Endothelial cell (in vitro differentiated cells): ENCODE measurements around the gene SLC16A8. TPM values are rescaled to one million over a fixed set of nuclear protein-coding genes. Genes with fewer than 3 reads are reported as not detected.
A peak's percentile ranks its signal among the peaks of the same experiment; 100 is the strongest.

Source experiments
- DNase-seq: peaks from one replicate; pipeline ENCODE4 v3.0.0; 2021; ENCODE audit warnings: low spot score
- H3K27ac Mint-ChIP-seq: one replicate; pipeline ENCODE4 v1.8.0; 2021; ENCODE audit warnings: mixed read lengths, inconsistent platforms; ENCODE audit not compliant: unreplicated experiment
- H3K27me3 Mint-ChIP-seq: one replicate; pipeline ENCODE4 v1.8.0; 2021; ENCODE audit warnings: mild to moderate bottlenecking, moderate library complexity, mixed read lengths, inconsistent platforms; ENCODE audit not compliant: unreplicated experiment
- H3K36me3 Mint-ChIP-seq: one replicate; pipeline ENCODE4 v1.8.0; 2021; ENCODE audit warnings: mild to moderate bottlenecking, low read depth, mixed read lengths, inconsistent platforms; ENCODE audit not compliant: unreplicated experiment
- H3K4me1 Mint-ChIP-seq: one replicate; pipeline ENCODE4 v1.8.0; 2021; ENCODE audit warnings: mild to moderate bottlenecking, mixed read lengths, inconsistent platforms; ENCODE audit not compliant: unreplicated experiment
- H3K4me3 Mint-ChIP-seq: one replicate; pipeline ENCODE4 v1.8.0; 2021; ENCODE audit warnings: mild to moderate bottlenecking, mixed read lengths, inconsistent platforms; ENCODE audit not compliant: unreplicated experiment
- H3K9me3 Mint-ChIP-seq: one replicate; pipeline ENCODE4 v1.8.0; 2021; ENCODE audit warnings: mixed read lengths, inconsistent platforms; ENCODE audit not compliant: unreplicated experiment
- CTCF ChIP-seq: fragments of 200-600 bp; sonication (generic); IDR thresholded peaks from one replicate; pipeline ENCODE4 v1.5.0; 2021; ENCODE audit warnings: antibody characterized with exemption; ENCODE audit not compliant: unreplicated experiment
- total RNA-seq: library from RNA; stranded (reverse); fragmentation: NEBNext Ultra II Directional; extraction: Animal tissue kit (Norgen Biotek cat#: 25700); gene quantifications from one replicate; pipeline ENCODE4 v1.2.1, GENCODE V29; 2021; ENCODE audit not compliant: unreplicated experiment

Gene SLC16A8
- total RNA-seq, 1 donor from 2014 or later: not detected

- TF ChIP-seq CTCF: no peak
- no peaks in the 10 kb centered on the region for H3K9me3 Mint-ChIP-seq
- peak overlapping the region; percentile 70 for H3K27ac Mint-ChIP-seq
- no peak overlapping the region for H3K4me3 Mint-ChIP-seq
- no peak for DNase-seq
- peaks cover 16% of the 10 kb centered on the region for H3K36me3 Mint-ChIP-seq
- peaks cover 6% of the 10 kb centered on the region for H3K27me3 Mint-ChIP-seq
- no peaks in the 10 kb centered on the region for H3K4me1 Mint-ChIP-seq
These were observed 45.9 kb upstream of the SLC16A8 start for GRCh38 chr22:38129856-38130255.

DNA sequence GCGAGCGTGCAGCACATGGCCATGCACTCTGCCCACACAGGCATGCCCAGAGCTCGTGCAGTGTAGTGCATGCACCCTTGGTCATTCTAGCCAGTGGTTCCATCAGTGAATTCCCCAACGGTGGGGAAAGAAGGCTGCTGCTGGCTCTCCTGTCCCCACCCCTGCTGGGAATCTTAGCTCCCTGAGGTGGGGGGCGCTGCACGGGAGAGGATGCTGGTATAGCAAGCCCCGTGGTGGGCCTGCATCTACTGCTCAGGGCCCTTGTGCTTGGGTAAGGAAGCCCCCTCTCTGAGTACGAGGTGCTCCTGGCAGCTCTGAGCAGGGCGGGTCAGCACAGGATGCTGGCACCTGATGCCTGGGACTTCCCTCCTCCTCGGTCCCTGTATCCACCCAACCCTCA lies 45.0 kb upstream of the SLC16A8 start:
- Mint-ChIP-seq H3K27me3 (peaks cover 8% of the 10 kb centered on the region), H3K36me3 (peaks cover 11% of the 10 kb centered on the region), H3K9me3 (no peaks in the 10 kb centered on the region), H3K27ac (no peak overlapping the region), H3K4me1 (no peaks in the 10 kb centered on the region), H3K4me3 (no peak overlapping the region)
- no peak for DNase-seq
- no peak for TF ChIP-seq CTCF

DNA sequence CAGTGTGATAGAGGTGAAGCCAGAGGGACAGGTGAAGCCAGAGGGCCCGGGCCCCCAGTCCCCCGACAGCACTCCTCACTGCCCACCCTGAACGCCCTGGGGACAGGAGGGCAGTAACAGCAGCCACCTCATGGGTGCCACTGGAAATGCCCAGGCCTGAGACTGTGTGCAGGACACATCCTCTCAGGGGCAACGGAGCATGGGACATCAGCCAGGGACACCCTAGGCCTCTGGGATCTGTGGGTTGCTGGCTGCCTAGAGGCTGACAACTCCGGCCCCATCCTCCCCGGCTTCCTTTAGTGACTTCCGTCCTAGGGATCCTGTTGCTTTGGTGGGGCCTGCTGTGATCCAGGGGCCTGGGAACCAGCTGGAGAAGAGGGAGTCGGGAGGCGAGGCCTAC lies 43.9 kb upstream of the SLC16A8 start:
- TF ChIP-seq CTCF: no peak
- Mint-ChIP-seq H3K27ac (no peak overlapping the region), H3K4me3 (no peak overlapping the region)

GRCh38 chr22:38126928-38127668 lies 43.1 kb upstream of the SLC16A8 start:
- DNase-seq: no peak
- H3K27ac Mint-ChIP-seq: no peak overlapping the region
- peaks cover 2% of the 10 kb centered on the region for H3K36me3 Mint-ChIP-seq
- H3K27me3 Mint-ChIP-seq: peaks cover 10% of the 10 kb centered on the region
- no peaks in the 10 kb centered on the region for H3K9me3 Mint-ChIP-seq
- TF ChIP-seq CTCF: no peak
- H3K4me1 Mint-ChIP-seq: no peaks in the 10 kb centered on the region
- no peak overlapping the region for H3K4me3 Mint-ChIP-seq

More for the DNA sequence above, 43.9 kb upstream of the SLC16A8 start:
- H3K4me1 Mint-ChIP-seq: no peaks in the 10 kb centered on the region
- DNase-seq: no peak
- H3K9me3 Mint-ChIP-seq: no peaks in the 10 kb centered on the region
- H3K36me3 Mint-ChIP-seq: peaks cover 6% of the 10 kb centered on the region
- peaks cover 8% of the 10 kb centered on the region for H3K27me3 Mint-ChIP-seq

DNA sequence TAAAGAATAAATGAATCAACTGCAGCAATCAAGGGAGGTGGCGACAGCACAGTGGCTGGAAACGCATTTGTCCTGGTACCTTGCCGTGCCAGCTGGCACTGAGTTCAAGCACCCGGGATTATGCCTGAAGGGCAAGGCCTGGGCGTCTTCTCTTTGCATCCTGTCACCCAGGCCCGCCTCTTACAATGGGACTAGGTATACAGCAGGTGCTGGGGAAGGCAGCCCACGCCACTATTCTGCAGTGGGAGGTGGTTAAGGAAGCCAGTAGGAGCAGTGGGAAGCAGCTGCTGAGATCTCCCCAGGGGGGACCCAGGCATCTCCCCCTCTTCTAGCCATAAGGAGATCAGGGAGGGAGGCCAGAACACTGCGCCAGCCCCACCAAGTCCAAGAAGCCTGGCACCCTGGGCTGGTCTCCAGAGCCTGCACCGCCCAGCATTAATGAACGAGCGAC lies 41.8 kb upstream of the SLC16A8 start:
- no peaks in the 10 kb centered on the region for H3K9me3 Mint-ChIP-seq
- H3K4me3 Mint-ChIP-seq: no peak overlapping the region
- no peaks in the 10 kb centered on the region for H3K4me1 Mint-ChIP-seq
- peaks cover 12% of the 10 kb centered on the region for H3K27me3 Mint-ChIP-seq
- H3K36me3 Mint-ChIP-seq: no peaks in the 10 kb centered on the region
- TF ChIP-seq CTCF: no peak
- no peak for DNase-seq
- H3K27ac Mint-ChIP-seq: no peak overlapping the region
